HepG2 (cell line): ENCODE results near the gene SNX9. TPM values are rescaled to one million over a fixed set of nuclear protein-coding genes. Genes with fewer than 3 reads are reported as not detected.

Source experiments
- ATAC-seq: fragments of 200-7000 bp; cut with Tn5 transposase; 3 replicates; pipeline ENCODE4 v1.9.1; 2020; ENCODE audit warnings: mild to moderate bottlenecking, moderate library complexity
- BruUV-seq: library from RNA; stranded (reverse); fragments of 400-500 nt; replicated peaks from 2 replicates; lab custom pipeline; 2021; lab: Mats Ljungman, UMichigan
- CTCF ChIA-PET: fragments of 300-600 bp; formaldehyde crosslinking; extraction: SDS; loops from one replicate; lab custom pipeline; 2021; ENCODE audit warnings: low total read pairs, inconsistent platforms, low intra/inter-chr PET ratio; lab: Yijun Ruan, JAX
- POLR2A ChIA-PET: fragments of 350-600 bp; sonication (Branson Sonifier 250); formaldehyde crosslinking; loops from one replicate; lab custom pipeline; 2020; ENCODE audit warnings: antibody characterized with exemption, inconsistent platforms; lab: Yijun Ruan, JAX
- DNase-seq: peaks from one replicate; pipeline ENCODE4 v3.0.0-alpha.2; 2015; ENCODE audit warnings: low spot score
- FAIRE-seq: peaks from 3 replicates; lab custom pipeline; 2011; peaks lifted over from hg19 to GRCh38; lab: Jason Lieb, UNC
- H2AFZ ChIP-seq: one replicate; pipeline ENCODE4 v1.6.1; 2011; ENCODE audit warnings: low read length, inconsistent platforms
- H3K27ac ChIP-seq: fragments of 300-600 bp; 3 replicates; pipeline ENCODE4 v1.8.0; 2011; ENCODE audit warnings: mixed run types, mild to moderate bottlenecking, mixed read lengths, low read length, inconsistent platforms; ENCODE audit not compliant: insufficient read depth; ENCODE audit errors: extremely low read length
- H3K27me3 ChIP-seq, 2 experiments: fragments of 200-600 bp in 1 of 2; 2 replicates in 1 of 2; 3 replicates in 1 of 2; pipeline versions ENCODE4 v1.6.0 to v1.8.0; 2011; ENCODE audit warnings: low read length in 2 of 2, mild to moderate bottlenecking in 2 of 2, moderate library complexity in 2 of 2, inconsistent platforms in 1 of 2; ENCODE audit not compliant: insufficient read depth in 2 of 2, control insufficient read depth in 1 of 2
- H3K36me3 ChIP-seq, 2 experiments: fragments of 200-600 bp in 1 of 2; replicated peaks in 1 of 2; 2 replicates in 1 of 2; 3 replicates in 1 of 2; pipeline versions ENCODE4 v1.5.1 to v1.8.0; 2011; ENCODE audit warnings: low read length in 2 of 2, inconsistent platforms in 1 of 2; ENCODE audit not compliant: insufficient read depth in 2 of 2, control insufficient read depth in 1 of 2
- H3K4me1 ChIP-seq: 2 replicates; pipeline ENCODE4 v1.5.1; 2012; ENCODE audit warnings: low read length, inconsistent platforms; ENCODE audit not compliant: insufficient read depth
- H3K4me2 ChIP-seq: 2 replicates; pipeline ENCODE4 v1.6.0; 2011; ENCODE audit warnings: low read depth, low read length, inconsistent platforms
- H3K4me3 ChIP-seq, 3 experiments: fragments of 200-600 bp in 1 of 3; sonication (generic), shearing (Covaris generic) in 1 of 3; replicated peaks in 1 of 3; 2 replicates each; pipeline ENCODE4 v1.5.1; 2011 to 2016; ENCODE audit warnings: low read length in 3 of 3, inconsistent platforms in 2 of 3, low read depth in 2 of 3, mild to moderate bottlenecking in 2 of 3, control low read depth in 1 of 3, mixed read lengths in 1 of 3; ENCODE audit not compliant: insufficient read depth in 1 of 3
- H3K79me2 ChIP-seq: one replicate; pipeline ENCODE4 v1.6.1; 2011; ENCODE audit warnings: low read length, inconsistent platforms; ENCODE audit not compliant: insufficient read depth
- H3K9ac ChIP-seq: 2 replicates; pipeline ENCODE4 v1.6.0; 2011; ENCODE audit warnings: mild to moderate bottlenecking, low read depth, low read length, inconsistent platforms; ENCODE audit not compliant: insufficient read depth
- H3K9me3 ChIP-seq: 2 replicates; pipeline ENCODE4 v1.5.1; 2012; ENCODE audit warnings: mild to moderate bottlenecking, low read length
- H4K20me1 ChIP-seq: 2 replicates; pipeline ENCODE4 v1.6.0; 2011; ENCODE audit warnings: inconsistent platforms, mild to moderate bottlenecking, low read length, moderate library complexity; ENCODE audit not compliant: insufficient read depth
- MTA3 ChIP-seq: sonication (generic); formaldehyde crosslinking; IDR thresholded peaks from 2 replicates; pipeline ENCODE4 v1.4.0; 2020; ENCODE audit warnings: missing genetic modification reagents
- ZNF263 ChIP-seq: sonication (generic); formaldehyde crosslinking; IDR thresholded peaks from 2 replicates; pipeline ENCODE4 v1.4.0; 2020; ENCODE audit warnings: missing genetic modification reagents
- whole genome bisulfite sequencing: methylation state at CpG from one replicate; pipeline ENCODE4 v1.1.6; 2017; ENCODE audit warnings: low lambda C conversion rate; 5-methylcytosine and 5-hydroxymethylcytosine counted together
- in situ Hi-C: cut with HindIII; loops from 2 replicates; pipeline ENCODE4 v1.10.0; 2017; ENCODE audit warnings: low pct_unique_long_range_greater_than_20kb; ENCODE audit not compliant: extremely low pct_ligation_motif_present
- intact Hi-C: fragments of 100-400 bp; cut with micrococcal nuclease; formaldehyde crosslinking; loops from one replicate; pipeline ENCODE4 v1.10.0; 2022; ENCODE audit not compliant: unreplicated experiment
- polyA plus RNA-seq, 8 experiments: library from polyadenylated mRNA; depleted of rRNA in 3 of 8; stranded (reverse) in 7 of 8; unstranded in 1 of 8; fragments of >200 nt; fragmentation: Illumina TruSeq in 4 of 8; extraction: Trizol in 4 of 8; gene quantifications; 2 replicates each; pipeline versions ENCODE4 v1.2.1 to v1.2.3, GENCODE V29; 2011 to 2016; ENCODE audit warnings: low read depth in 4 of 8, missing spikeins in 1 of 8, mixed read lengths in 1 of 8; ENCODE audit not compliant: insufficient read depth in 1 of 8
- total RNA-seq, 5 experiments: library from RNA; depleted of rRNA; stranded (reverse); fragments of >200 nt; fragmentation: Illumina TruSeq; extraction: Trizol; gene quantifications; 2 replicates each; pipeline ENCODE4 v1.2.3, GENCODE V29; 2016; ENCODE audit warnings: low read depth in 1 of 5
- TF ChIP-seq, protein P1 (sequence below), 2 experiments: fragments of 450-650 bp in 1 of 2; sonication (generic) in 1 of 2; formaldehyde crosslinking in 1 of 2; IDR thresholded peaks; 2 replicates each; pipeline versions ENCODE4 v1.6.1 to v1.8.0; 2016 to 2022; ENCODE audit warnings: antibody characterized with exemption in 1 of 2, mild to moderate bottlenecking in 1 of 2, missing genetic modification reagents in 1 of 2

SNX9 gene
- total and polyA plus RNA-seq, 2 of the 13 experiments (the other 11 are each of a cell fraction or from before 2014, with no cell fraction given): 21.9 to 36.0 TPM

DNA sequence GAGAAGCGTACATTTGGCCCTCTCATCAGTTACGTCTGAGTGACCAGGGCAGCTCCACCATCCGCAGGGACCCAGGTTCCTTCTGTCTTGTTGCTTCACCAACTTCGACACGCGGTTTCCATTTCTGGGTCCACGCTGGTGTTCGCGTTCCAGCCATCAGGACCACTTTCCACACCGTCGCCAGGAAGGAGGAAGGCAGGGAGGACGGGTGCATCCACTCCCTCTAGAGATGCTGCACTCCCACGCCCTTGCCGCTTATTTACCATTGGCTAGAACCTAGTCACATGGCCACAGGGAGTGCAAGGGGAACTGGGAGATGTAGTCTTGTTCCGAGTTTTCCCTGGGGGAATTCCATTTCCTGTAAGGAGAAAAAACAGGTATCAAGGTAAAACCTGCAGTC lies 33.2 kb upstream of the SNX9 start (continued):
- TF ChIP-seq, protein P1, sequence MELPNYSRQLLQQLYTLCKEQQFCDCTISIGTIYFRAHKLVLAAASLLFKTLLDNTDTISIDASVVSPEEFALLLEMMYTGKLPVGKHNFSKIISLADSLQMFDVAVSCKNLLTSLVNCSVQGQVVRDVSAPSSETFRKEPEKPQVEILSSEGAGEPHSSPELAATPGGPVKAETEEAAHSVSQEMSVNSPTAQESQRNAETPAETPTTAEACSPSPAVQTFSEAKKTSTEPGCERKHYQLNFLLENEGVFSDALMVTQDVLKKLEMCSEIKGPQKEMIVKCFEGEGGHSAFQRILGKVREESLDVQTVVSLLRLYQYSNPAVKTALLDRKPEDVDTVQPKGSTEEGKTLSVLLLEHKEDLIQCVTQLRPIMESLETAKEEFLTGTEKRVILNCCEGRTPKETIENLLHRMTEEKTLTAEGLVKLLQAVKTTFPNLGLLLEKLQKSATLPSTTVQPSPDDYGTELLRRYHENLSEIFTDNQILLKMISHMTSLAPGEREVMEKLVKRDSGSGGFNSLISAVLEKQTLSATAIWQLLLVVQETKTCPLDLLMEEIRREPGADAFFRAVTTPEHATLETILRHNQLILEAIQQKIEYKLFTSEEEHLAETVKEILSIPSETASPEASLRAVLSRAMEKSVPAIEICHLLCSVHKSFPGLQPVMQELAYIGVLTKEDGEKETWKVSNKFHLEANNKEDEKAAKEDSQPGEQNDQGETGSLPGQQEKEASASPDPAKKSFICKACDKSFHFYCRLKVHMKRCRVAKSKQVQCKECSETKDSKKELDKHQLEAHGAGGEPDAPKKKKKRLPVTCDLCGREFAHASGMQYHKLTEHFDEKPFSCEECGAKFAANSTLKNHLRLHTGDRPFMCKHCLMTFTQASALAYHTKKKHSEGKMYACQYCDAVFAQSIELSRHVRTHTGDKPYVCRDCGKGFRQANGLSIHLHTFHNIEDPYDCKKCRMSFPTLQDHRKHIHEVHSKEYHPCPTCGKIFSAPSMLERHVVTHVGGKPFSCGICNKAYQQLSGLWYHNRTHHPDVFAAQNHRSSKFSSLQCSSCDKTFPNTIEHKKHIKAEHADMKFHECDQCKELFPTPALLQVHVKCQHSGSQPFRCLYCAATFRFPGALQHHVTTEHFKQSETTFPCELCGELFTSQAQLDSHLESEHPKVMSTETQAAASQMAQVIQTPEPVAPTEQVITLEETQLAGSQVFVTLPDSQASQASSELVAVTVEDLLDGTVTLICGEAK (IDR thresholded peaks at IDR 0.05): no peak
- TF ChIP-seq, protein P1 (CRISPR knock-in tag; IDR thresholded peaks at IDR 0.05): no peak
- peak; percentile 78 for TF ChIP-seq ZNF263 (CRISPR knock-in tag)

- no peaks in the 10 kb centered on the region for H3K36me3 ChIP-seq
- H3K9me3 ChIP-seq: no peaks in the 10 kb centered on the region
- no peaks in the 10 kb centered on the region; a peak in 1 of 5 replicates for H3K27me3 ChIP-seq
- no peaks in the 10 kb centered on the region for H4K20me1 ChIP-seq
- no peak for TF ChIP-seq MTA3 (CRISPR knock-in tag)
- WGBS: 1% methylated on average over 4 of the region's 4 CpGs
- H3K27ac ChIP-seq: no peak overlapping the region
- no peak overlapping the region for H2AFZ ChIP-seq
- no peak overlapping the region for H3K4me3 ChIP-seq
- in situ Hi-C loops (no loop called here), intact Hi-C loops (no loop called here)
- ChIA-PET CTCF (no interaction called here), POLR2A (interaction anchor here (1.8 kb wide), 1 partner anchor 58 kb away, joined by 3 read pairs; no protein-coding TSS in a partner anchor)
- no TSS peak for BruUV-seq
- H3K4me1 ChIP-seq: peaks cover 9% of the 10 kb centered on the region
- no peak for FAIRE-seq
- H3K79me2 ChIP-seq: no peaks in the 10 kb centered on the region
- H3K9ac ChIP-seq: no peak overlapping the region
- DNase-seq: no peak
- H3K4me2 ChIP-seq: no peak overlapping the region
- ATAC-seq: no peak
These were observed 32.4 kb upstream of the SNX9 start for GRCh38 chr6:157790548-157791160.
